Activated CD4-positive, alpha-beta T cell treated with anti-CD3 and anti-CD28 coated beads, Interleukin-2, amount 50 U/mL, for 1 hour (primary cell): ENCODE data around the gene PLXNC1.

Source experiments
- DNase-seq: peaks from one replicate; pipeline ENCODE4 v3.0.0-alpha.2; 2020

Gene PLXNC1

GRCh38 chr12:94184995-94185719 is 36.8 kb downstream of the PLXNC1 start:
- DNase-seq, result no peak

GRCh38 chr12:94185801-94186200 is 37.4 kb downstream of the PLXNC1 start:
- DNase-seq, result no peak

- DNase-seq, result no peak
Observed at GRCh38 chr12:94186278-94187241, 38.2 kb downstream of the PLXNC1 start.

GRCh38 chr12:94187361-94187760 is 39.0 kb downstream of the PLXNC1 start:
- DNase-seq, result no peak

GRCh38 chr12:94190623-94191022 is 42.2 kb downstream of the PLXNC1 start:
- no peak for DNase-seq

GRCh38 chr12:94191023-94191422 is 42.6 kb downstream of the PLXNC1 start:
- DNase-seq, result no peak

- no peak for DNase-seq
Observed at GRCh38 chr12:94191811-94192210, 43.4 kb downstream of the PLXNC1 start.

GRCh38 chr12:94192506-94192905 is 44.1 kb downstream of the PLXNC1 start:
- DNase-seq, result no peak

GRCh38 chr12:94193168-94193567 is 44.8 kb downstream of the PLXNC1 start:
- DNase-seq, result no peak

- DNase-seq, result no peak
Observed at GRCh38 chr12:94195483-94195882, 47.1 kb downstream of the PLXNC1 start.

GRCh38 chr12:94198469-94198868 is 50.1 kb downstream of the PLXNC1 start:
- no peak for DNase-seq

GRCh38 chr12:94198872-94199271 is 50.5 kb downstream of the PLXNC1 start:
- DNase-seq, result no peak

- no peak for DNase-seq
Observed at GRCh38 chr12:94200069-94200468, 51.7 kb downstream of the PLXNC1 start.

GRCh38 chr12:94200695-94201094 is 52.3 kb downstream of the PLXNC1 start:
- no peak for DNase-seq

GRCh38 chr12:94202245-94203180 is 54.1 kb downstream of the PLXNC1 start:
- no peak for DNase-seq

GRCh38 chr12:94203181-94203546 is 54.8 kb downstream of the PLXNC1 start:
- no peak for DNase-seq

GRCh38 chr12:94203796-94204195 is 55.4 kb downstream of the PLXNC1 start:
- DNase-seq, result no peak

- no peak for DNase-seq
Observed at GRCh38 chr12:94204499-94205247, 56.3 kb downstream of the PLXNC1 start.

GRCh38 chr12:94205822-94206221 is 57.4 kb downstream of the PLXNC1 start:
- DNase-seq, result no peak

GRCh38 chr12:94206886-94207285 is 58.5 kb downstream of the PLXNC1 start:
- DNase-seq, result no peak

- DNase-seq, result no peak
Observed at GRCh38 chr12:94207467-94207848, 59.1 kb downstream of the PLXNC1 start.
